GM23248 (cell line): ENCODE data around the gene ARHGAP19.

Experiments
- EZH2 ChIP-seq: fragments of 200-600 bp; sonication (generic); IDR thresholded peaks from 2 replicates; pipeline ENCODE4 v1.6.1; 2018; ENCODE audit warnings: antibody characterized with exemption, mild to moderate bottlenecking; ENCODE audit not compliant: insufficient read depth, poor library complexity, severe bottlenecking
- EZH2phosphoT487 ChIP-seq: fragments of 200-600 bp; sonication (generic); IDR thresholded peaks from 2 replicates; pipeline ENCODE4 v1.6.1; 2018; ENCODE audit warnings: antibody characterized with exemption, moderate library complexity, mild to moderate bottlenecking, low read depth; ENCODE audit not compliant: insufficient read depth

DNA sequence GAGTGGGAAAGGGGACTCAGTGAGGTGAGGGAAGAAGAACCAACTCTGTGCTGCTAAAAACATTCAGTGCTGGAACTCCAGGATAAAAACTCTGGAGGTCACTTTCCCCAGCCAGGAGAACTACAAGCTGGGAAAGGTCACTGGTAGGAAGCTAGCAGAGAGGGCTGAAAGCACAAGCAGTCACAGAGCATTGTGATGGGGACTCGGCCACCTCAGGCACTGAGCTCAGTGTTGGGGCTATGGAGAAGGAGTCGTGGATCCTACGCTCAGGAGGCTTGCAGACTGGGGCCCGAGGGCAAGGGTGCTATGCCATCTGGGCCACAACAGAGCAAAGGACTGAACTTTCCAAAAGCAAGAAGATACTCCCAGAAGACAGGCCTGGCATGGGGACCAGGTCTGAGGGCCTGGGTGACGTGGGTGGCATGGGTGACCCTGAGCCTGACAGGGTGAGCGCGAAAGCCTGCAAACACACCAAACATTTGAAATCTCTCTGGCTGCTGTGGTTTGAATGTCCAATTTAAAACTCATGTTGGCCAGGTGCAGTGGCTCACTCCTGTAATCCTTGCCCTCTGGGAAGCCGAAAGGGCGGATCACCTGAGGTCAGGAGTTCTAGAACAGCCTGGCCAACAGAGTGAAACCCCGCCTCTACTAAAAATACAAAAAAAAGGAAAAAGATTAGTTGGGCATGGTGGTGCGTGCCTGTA is 9.8 kb upstream of the ARHGAP19 start:
- TF ChIP-seq EZH2phosphoT487 (no peak), EZH2 (no peak)
